Peyer's patch (tissue), 4 donors: ENCODE measurements around the gene UBL7. TPM values are rescaled to one million over a fixed set of nuclear protein-coding genes. Genes with fewer than 3 reads are reported as not detected.
A peak's percentile ranks its signal among the peaks of the same experiment; 100 is the strongest.

ENCODE experiments used
- DNase-seq, 3 donors: peaks; one replicate each; pipeline ENCODE4 v3.0.0-alpha.2; 2017 to 2019
- H3K27ac ChIP-seq, 4 donors: fragments of 200-600 bp; sonication (generic); one replicate each; pipeline ENCODE4 v1.5.1; 2016 to 2019
- H3K27me3 ChIP-seq, 2 donors: fragments of 200-600 bp; sonication (generic); one replicate each; pipeline ENCODE4 v1.5.1; 2019
- H3K36me3 ChIP-seq, 3 donors: fragments of 200-600 bp; sonication (generic); one replicate each; pipeline ENCODE4 v1.5.1; 2016 to 2019
- H3K4me1 ChIP-seq, 4 donors: fragments of 200-600 bp; sonication (generic); one replicate each; pipeline ENCODE4 v1.5.1; 2016 to 2019
- H3K4me3 ChIP-seq, 4 donors: fragments of 200-600 bp; sonication (generic); 1 replicate in 3 of 4; 2 replicates in 1 of 4; pipeline ENCODE4 v1.5.1; 2016 to 2019; ENCODE audit warnings: mild to moderate bottlenecking in 1 of 4
- H3K9me3 ChIP-seq, 4 donors: fragments of 200-600 bp; sonication (generic); one replicate each; pipeline ENCODE4 v1.5.1; 2016 to 2019; ENCODE audit warnings: mild to moderate bottlenecking in 1 of 4
- CTCF ChIP-seq, 6 experiments: fragments of 450-650 bp in 4 of 6; fragments of 200-600 bp in 2 of 6; sonication (generic) in 1 of 6; IDR thresholded peaks; one replicate each; pipeline ENCODE4 v1.5.1; 2017 to 2019; ENCODE audit warnings: antibody characterized with exemption in 6 of 6, mild to moderate bottlenecking in 3 of 6, moderate library complexity in 1 of 6
- POLR2A ChIP-seq, 2 donors: fragments of 450-650 bp; IDR thresholded peaks; one replicate each; pipeline ENCODE4 v1.5.1; 2017; ENCODE audit warnings: antibody characterized with exemption in 2 of 2, mild to moderate bottlenecking in 2 of 2, moderate library complexity in 2 of 2
- total RNA-seq, 4 donors: library from RNA; depleted of rRNA; stranded (reverse); fragments of >200 nt; gene quantifications; one replicate each; pipeline ENCODE4 v1.1.0, GENCODE V29; 2016

Gene UBL7
- total RNA-seq, 4 donors from 2014 or later: 22.3 to 39.6 (median 32.6) TPM

DNA sequence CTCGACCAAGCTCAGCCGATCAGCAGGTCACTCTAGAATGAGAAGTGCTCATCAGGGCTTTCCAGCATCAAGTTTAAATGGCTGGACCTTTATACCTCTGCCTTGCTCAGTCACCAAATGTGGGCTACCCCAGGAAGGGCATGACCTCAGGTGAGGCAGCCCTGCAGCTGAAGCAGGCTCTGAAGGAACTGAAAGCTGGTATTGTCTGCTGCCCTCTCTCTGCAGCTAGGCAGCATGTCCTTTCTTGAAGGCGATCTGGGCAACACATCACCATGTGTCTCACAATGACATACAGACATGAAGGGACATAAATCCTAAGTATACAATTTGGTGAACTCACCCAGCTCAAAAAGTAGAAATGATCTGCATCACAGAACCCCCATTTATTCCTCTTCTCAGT is 41.3 kb upstream of the UBL7 start:
- TF ChIP-seq CTCF (IDR thresholded peaks at IDR 0.05) (no peak), POLR2A (IDR thresholded peaks at IDR 0.05) (no peak)
- Histone ChIP-seq H3K36me3 (no peaks in the 10 kb centered on the region), H3K9me3 (no peaks in the 10 kb centered on the region), H3K4me3 (no peak overlapping the region), H3K27ac (no peak overlapping the region), H3K4me1 (no peaks in the 10 kb centered on the region), H3K27me3 (no peaks in the 10 kb centered on the region)
- peak in 1 of 3 donors; percentile 27 for DNase-seq

DNA sequence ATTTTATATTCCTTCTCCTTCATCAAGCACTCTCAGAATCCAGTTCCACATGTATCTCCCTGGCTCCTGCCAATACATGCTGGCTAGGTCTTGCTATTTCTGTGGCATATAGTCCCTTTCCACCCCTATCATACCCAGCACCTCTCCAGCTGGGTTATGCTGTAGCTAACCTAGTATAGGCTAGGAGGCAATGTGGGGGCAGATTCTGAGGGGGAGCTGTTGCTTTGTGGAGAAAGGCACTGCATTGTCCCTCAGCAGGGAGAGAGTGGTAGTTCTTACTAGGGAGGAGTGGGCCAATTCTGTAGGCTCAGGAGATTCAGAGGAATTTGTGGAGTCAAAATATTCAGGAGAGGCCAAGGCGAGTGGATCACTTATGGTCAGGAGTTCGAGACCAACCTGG is 39.4 kb upstream of the UBL7 start:
- TF ChIP-seq CTCF (IDR thresholded peaks at IDR 0.05) (no peak), POLR2A (IDR thresholded peaks at IDR 0.05) (no peak)
- Histone ChIP-seq H3K27me3 (no peaks in the 10 kb centered on the region), H3K9me3 (no peaks in the 10 kb centered on the region), H3K4me3 (no peak overlapping the region), H3K36me3 (no peaks in the 10 kb centered on the region), H3K27ac (no peak overlapping the region), H3K4me1 (no peaks in the 10 kb centered on the region)
- DNase-seq: peak in 1 of 3 donors; percentile 4

GRCh38 chr15:74499366-74499765 is 38.4 kb upstream of the UBL7 start:
- DNase-seq: no peak
- no peaks in the 10 kb centered on the region for H3K27me3 ChIP-seq
- TF ChIP-seq POLR2A (IDR thresholded peaks at IDR 0.05) (no peak), CTCF (IDR thresholded peaks at IDR 0.05) (no peak)
- no peaks in the 10 kb centered on the region for H3K4me1 ChIP-seq
- H3K36me3 ChIP-seq: no peaks in the 10 kb centered on the region
- H3K27ac ChIP-seq: no peak overlapping the region
- H3K4me3 ChIP-seq: no peak overlapping the region
- no peaks in the 10 kb centered on the region for H3K9me3 ChIP-seq

- Histone ChIP-seq H3K27me3 (no peaks in the 10 kb centered on the region), H3K4me1 (no peaks in the 10 kb centered on the region), H3K36me3 (no peaks in the 10 kb centered on the region), H3K27ac (no peak overlapping the region), H3K9me3 (no peaks in the 10 kb centered on the region), H3K4me3 (no peak overlapping the region)
- DNase-seq: peak in 1 of 3 donors; percentile 48
- TF ChIP-seq CTCF (IDR thresholded peaks at IDR 0.05): no peak
- TF ChIP-seq POLR2A (IDR thresholded peaks at IDR 0.05): no peak
Measured at GRCh38 chr15:74497584-74497983, 36.6 kb upstream of the UBL7 start.

DNA sequence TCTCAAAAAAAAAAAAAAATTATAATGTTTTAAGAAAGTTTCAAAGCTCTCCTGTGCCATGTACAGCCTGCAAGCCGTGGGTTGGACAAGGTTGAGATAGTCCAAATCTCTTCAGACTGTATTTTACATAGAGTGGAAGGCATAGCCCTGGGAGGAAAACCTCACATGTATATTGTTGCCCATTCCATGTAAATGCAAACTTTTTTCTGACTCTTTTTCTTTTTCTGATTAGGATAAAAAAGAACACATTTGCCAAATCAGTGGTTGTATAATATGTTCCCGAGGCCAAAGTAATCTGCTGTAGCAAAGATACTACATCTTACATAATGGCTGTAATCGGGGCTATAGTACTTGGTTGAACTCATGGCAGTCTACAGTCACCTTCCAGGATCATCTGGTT is 35.7 kb upstream of the UBL7 start:
- TF ChIP-seq POLR2A (IDR thresholded peaks at IDR 0.05) (no peak), CTCF (IDR thresholded peaks at IDR 0.05) (no peak)
- H3K9me3 ChIP-seq: no peaks in the 10 kb centered on the region
- no peak overlapping the region for H3K4me3 ChIP-seq
- no peaks in the 10 kb centered on the region for H3K4me1 ChIP-seq
- no peaks in the 10 kb centered on the region for H3K36me3 ChIP-seq
- H3K27ac ChIP-seq: no peak overlapping the region
- H3K27me3 ChIP-seq: no peaks in the 10 kb centered on the region
- no peak for DNase-seq

DNA sequence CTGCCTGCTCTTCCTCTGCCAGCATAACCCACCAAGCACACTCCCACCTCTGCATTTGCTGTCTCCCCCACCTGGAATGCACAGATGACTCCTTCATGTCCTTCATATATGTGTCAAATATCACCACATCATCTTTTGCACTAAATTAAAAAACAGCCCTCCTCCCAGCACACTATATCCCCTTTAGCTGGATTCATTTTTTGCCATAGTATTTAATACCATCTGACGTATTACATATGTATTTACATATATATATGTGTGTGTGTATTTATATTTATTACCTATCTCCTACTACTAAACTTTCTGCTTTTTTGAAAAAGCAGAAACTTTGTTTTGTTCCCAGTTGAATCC is 29.4 kb upstream of the UBL7 start:
- TF ChIP-seq POLR2A (IDR thresholded peaks at IDR 0.05): no peak
- no peak for TF ChIP-seq CTCF (IDR thresholded peaks at IDR 0.05)
- Histone ChIP-seq H3K36me3 (no peaks in the 10 kb centered on the region), H3K27ac (no peak overlapping the region), H3K4me1 (no peaks in the 10 kb centered on the region), H3K4me3 (no peak overlapping the region), H3K9me3 (no peaks in the 10 kb centered on the region), H3K27me3 (no peaks in the 10 kb centered on the region)
- DNase-seq: no peak
